SK-N-SH (cell line): Measurements from ENCODE around the gene ARID1B. TPM values are rescaled to one million over a fixed set of nuclear protein-coding genes. Genes with fewer than 3 reads are reported as not detected.

Source experiments
- CTCF ChIA-PET: fragments of 300-600, 350-600 bp; formaldehyde crosslinking; extraction: SDS; loops from one replicate; lab custom pipeline; 2021; lab: Yijun Ruan, JAX
- POLR2A ChIA-PET: fragments of 350-600 bp; sonication (Branson Sonifier 250); formaldehyde crosslinking; extraction: SDS; loops from one replicate; lab custom pipeline; 2020; ENCODE audit warnings: antibody characterized with exemption, inconsistent platforms; lab: Yijun Ruan, JAX
- DNase-seq: peaks from one replicate; pipeline ENCODE4 v3.0.0; 2012
- H2AFZ ChIP-seq: fragments of 200-600 bp; sonication (generic); 2 replicates; pipeline ENCODE4 v1.8.1; 2016; ENCODE audit warnings: antibody characterized with exemption, mild to moderate bottlenecking, low read depth
- H3F3A ChIP-seq: fragments of 200-600 bp; sonication (generic); replicated peaks from 2 replicates; pipeline ENCODE3; 2016; ENCODE audit warnings: antibody characterized with exemption, mild to moderate bottlenecking; ENCODE audit not compliant: insufficient read depth
- H3K27ac ChIP-seq, 2 experiments: fragments of 200-500 bp in 1 of 2; fragments of 200-600 bp in 1 of 2; sonication (Bioruptor generic) in 1 of 2; sonication (generic), shearing (Covaris generic) in 1 of 2; 2 replicates each; pipeline versions ENCODE4 v1.5.1 to v1.6.1; 2014 to 2016; ENCODE audit warnings: low read depth in 2 of 2, inconsistent platforms in 1 of 2, low read length in 1 of 2, mild to moderate bottlenecking in 1 of 2, mixed read lengths in 1 of 2
- H3K27me3 ChIP-seq: fragments of 200-600 bp; sonication (generic), shearing (Covaris generic); 2 replicates; pipeline ENCODE4 v1.6.1; 2016; ENCODE audit warnings: mixed run types; ENCODE audit not compliant: insufficient read depth
- H3K36me3 ChIP-seq, 2 experiments: fragments of 200-500 bp in 1 of 2; fragments of 200-600 bp in 1 of 2; sonication (Bioruptor generic) in 1 of 2; sonication (generic) in 1 of 2; replicated peaks in 1 of 2; 2 replicates each; pipeline versions ENCODE3 to v1.5.1; 2014 to 2016; ENCODE audit warnings: low read length in 1 of 2, mild to moderate bottlenecking in 1 of 2; ENCODE audit not compliant: insufficient read depth in 2 of 2, control insufficient read depth in 1 of 2
- H3K4me1 ChIP-seq, 2 experiments: fragments of 200-500 bp in 1 of 2; fragments of 200-600 bp in 1 of 2; sonication (Bioruptor generic) in 1 of 2; sonication (generic), shearing (Covaris generic) in 1 of 2; 2 replicates each; pipeline versions ENCODE4 v1.5.1 to v1.6.1; 2014 to 2016; ENCODE audit warnings: low read depth in 1 of 2, low read length in 1 of 2, mixed run types in 1 of 2; ENCODE audit not compliant: insufficient read depth in 2 of 2, control insufficient read depth in 1 of 2
- H3K4me2 ChIP-seq: fragments of 200-600 bp; sonication (generic), shearing (Covaris generic); 2 replicates; pipeline ENCODE4 v1.6.1; 2017; ENCODE audit warnings: mixed run types
- H3K4me3 ChIP-seq, 2 experiments: fragments of 200-500 bp in 1 of 2; fragments of 200-600 bp in 1 of 2; sonication (Bioruptor generic) in 1 of 2; sonication (generic), shearing (Covaris generic) in 1 of 2; 2 replicates each; pipeline versions ENCODE4 v1.5.1 to v1.8.1; 2014 to 2016; ENCODE audit warnings: low read depth in 2 of 2, inconsistent platforms in 1 of 2, low read length in 1 of 2, mild to moderate bottlenecking in 1 of 2, mixed read lengths in 1 of 2, moderate library complexity in 1 of 2
- H3K79me2 ChIP-seq: fragments of 200-600 bp; sonication (generic); 2 replicates; pipeline ENCODE4 v1.8.1; 2017; ENCODE audit warnings: mild to moderate bottlenecking; ENCODE audit not compliant: insufficient read depth
- H3K9ac ChIP-seq: fragments of 200-600 bp; sonication (generic); 2 replicates; pipeline ENCODE4 v1.6.1; 2017; ENCODE audit warnings: mixed run types
- H3K9me2 ChIP-seq: fragments of 200-600 bp; sonication (generic); 2 replicates; pipeline ENCODE4 v1.6.1; 2017; ENCODE audit warnings: mixed run types
- H3K9me3 ChIP-seq: fragments of 200-600 bp; sonication (generic); 2 replicates; pipeline ENCODE4 v1.6.1; 2017; ENCODE audit warnings: mixed run types, mild to moderate bottlenecking, moderate library complexity
- H4K20me1 ChIP-seq: fragments of 200-600 bp; sonication (generic); 2 replicates; pipeline ENCODE4 v1.6.1; 2017; ENCODE audit warnings: mild to moderate bottlenecking, mixed run types; ENCODE audit not compliant: insufficient read depth
- EZH2phosphoT487 ChIP-seq: fragments of 200-600 bp; sonication (generic); IDR thresholded peaks from 2 replicates; pipeline ENCODE4 v1.6.1; 2017; ENCODE audit warnings: low read depth, mixed run types, mild to moderate bottlenecking, antibody characterized with exemption, moderate library complexity, borderline replicate concordance
- FOXJ3 ChIP-seq: sonication (generic); formaldehyde crosslinking; IDR thresholded peaks from 2 replicates; pipeline ENCODE4 v1.5.1; 2020; ENCODE audit warnings: mild to moderate bottlenecking, missing genetic modification reagents
- GABPA ChIP-seq: IDR thresholded peaks from 2 replicates; pipeline ENCODE4 v1.4.0; 2012; ENCODE audit warnings: low read depth, mild to moderate bottlenecking
- GATA2 ChIP-seq: sonication (generic); formaldehyde crosslinking; IDR thresholded peaks from 2 replicates; pipeline ENCODE4 v1.5.0; 2020; ENCODE audit warnings: mild to moderate bottlenecking, missing genetic modification reagents
- JUND ChIP-seq: IDR thresholded peaks from 2 replicates; pipeline ENCODE4 v1.4.0; 2012
- MAX ChIP-seq: IDR thresholded peaks from 2 replicates; pipeline ENCODE4 v1.4.0; 2012; ENCODE audit warnings: low read depth
- MXI1 ChIP-seq: IDR thresholded peaks from 2 replicates; pipeline ENCODE4 v1.6.1; 2012; ENCODE audit warnings: mild to moderate bottlenecking, low read depth, low read length, improper control_type of control experiment
- NRF1 ChIP-seq: IDR thresholded peaks from 2 replicates; pipeline ENCODE4 v1.6.1; 2012; ENCODE audit warnings: low read depth, mild to moderate bottlenecking, low read length
- POLR2AphosphoS5 ChIP-seq: IDR thresholded peaks from 2 replicates; pipeline ENCODE4 v1.6.1; 2012; ENCODE audit warnings: low read depth, low read length
- RAD21 ChIP-seq: IDR thresholded peaks from 2 replicates; pipeline ENCODE4 v1.6.1; 2012; ENCODE audit warnings: mild to moderate bottlenecking, low read length
- RCOR1 ChIP-seq: fragments of 150-350 bp; IDR thresholded peaks from 2 replicates; pipeline ENCODE4 v1.6.1; 2017; ENCODE audit warnings: antibody characterized with exemption, low read length
- REST ChIP-seq: IDR thresholded peaks from 2 replicates; pipeline ENCODE4 v1.6.1; 2012; ENCODE audit warnings: mild to moderate bottlenecking, low read depth, low read length, moderate library complexity
- TAF1 ChIP-seq: IDR thresholded peaks from 2 replicates; pipeline ENCODE4 v1.6.1; 2012; ENCODE audit warnings: low read depth, mild to moderate bottlenecking, low read length, moderate library complexity, borderline replicate concordance
- ZBTB33 ChIP-seq: IDR thresholded peaks from 2 replicates; pipeline ENCODE4 v1.4.0; 2012; ENCODE audit warnings: low read depth, borderline replicate concordance
- WGBS: methylation state at CpG from one replicate; pipeline ENCODE4 v1.1.6; 2017; ENCODE audit warnings: low lambda C conversion rate; 5-methylcytosine and 5-hydroxymethylcytosine counted together
- polyA plus RNA-seq, 3 experiments: library from polyadenylated mRNA; depleted of rRNA; stranded (reverse); fragments of >200 nt; gene quantifications; 2 replicates each; pipeline ENCODE4 v1.2.3, GENCODE V29; 2012

ARID1B gene
- polyA plus RNA-seq, 1 of the 3 experiments (the other 2 are of a cell fraction) = 13.6 TPM

- H3K27me3 ChIP-seq = no peaks in the 10 kb centered on the region
- DNase-seq = no peak
- H3K4me3 ChIP-seq = no peak overlapping the region
- peak overlapping the region in 1 of 2 experiments; percentile 16; a peak in 1 of 4 replicates for H3K27ac ChIP-seq
- H3F3A ChIP-seq = peaks cover 14% of the 10 kb centered on the region
- no peaks in the 10 kb centered on the region for H3K9me2 ChIP-seq
- POLR2A ChIA-PET = no interaction called here
- H3K79me2 ChIP-seq = peaks cover 98% of the 10 kb centered on the region
- H3K36me3 ChIP-seq = peaks cover 0 to 5% of the 10 kb centered on the region in 2 experiments
- H3K9me3 ChIP-seq = no peaks in the 10 kb centered on the region
- no peak for TF ChIP-seq REST
- TF ChIP-seq GABPA = no peak
- TF ChIP-seq POLR2AphosphoS5 = no peak
- TF ChIP-seq ZBTB33 = no peak
- TF ChIP-seq NRF1 = no peak
- no peak for TF ChIP-seq EZH2phosphoT487
- no peak overlapping the region for H3K4me2 ChIP-seq
- CTCF ChIA-PET = interaction anchor here (0.9 to 1.7 kb wide), 2 partner anchors 23 to 67 kb away, joined by 3 to 5 read pairs; no protein-coding TSS in a partner anchor
- peaks cover 0 to 30% of the 10 kb centered on the region in 2 experiments; a peak in 3 of 4 replicates for H3K4me1 ChIP-seq
- H3K9ac ChIP-seq = no peak overlapping the region
- H2AFZ ChIP-seq = no peak overlapping the region
- peaks cover 52% of the 10 kb centered on the region for H4K20me1 ChIP-seq
- 81% methylated on average over 2 of the region's 2 CpGs for WGBS
Measured at GRCh38 chr6:156978948-156979347, 201.8 kb downstream of the ARID1B start.

- H3K9ac ChIP-seq = no peak overlapping the region
- DNase-seq = peak; percentile 49
- peaks cover 98% of the 10 kb centered on the region for H3K79me2 ChIP-seq
- no peaks in the 10 kb centered on the region for H3K36me3 ChIP-seq
- ChIA-PET POLR2A (interaction anchor here (0.8 kb wide), 1 partner anchor 203 kb away, joined by 3 read pairs; the partner anchor contains the start of gene ARID1B), CTCF (interaction anchor here (0.9 to 1.7 kb wide), 4 partner anchors 28 to 161 kb away, joined by 3 to 5 read pairs (median 4); no protein-coding TSS in a partner anchor)
- no peaks in the 10 kb centered on the region for H3K27me3 ChIP-seq
- WGBS = 97% methylated on average over 6 of the region's 10 CpGs
- no peak overlapping the region for H3K4me2 ChIP-seq
- peaks cover 59% of the 10 kb centered on the region for H4K20me1 ChIP-seq
- TF ChIP-seq MXI1 (no peak), JUND (no peak), RCOR1 (no peak), TAF1 (no peak), GATA2 (CRISPR knock-in tag) (no peak), FOXJ3 (CRISPR knock-in tag) (no peak), RAD21 (no peak), MAX (no peak)
- peaks cover 14% of the 10 kb centered on the region for H3F3A ChIP-seq
- H3K4me1 ChIP-seq = peaks cover 0 to 31% of the 10 kb centered on the region in 2 experiments; a peak in 3 of 4 replicates
- no peak overlapping the region for H2AFZ ChIP-seq
- no peak overlapping the region for H3K27ac ChIP-seq
- H3K9me3 ChIP-seq = no peaks in the 10 kb centered on the region
- no peaks in the 10 kb centered on the region for H3K9me2 ChIP-seq
- no peak overlapping the region for H3K4me3 ChIP-seq
Measured at GRCh38 chr6:156980515-156980914, 203.3 kb downstream of the ARID1B start.
